Neural cell (in vitro differentiated cells): ENCODE results near the gene FRMD4B. TPM values are rescaled to one million over a fixed set of nuclear protein-coding genes. Genes with fewer than 3 reads are reported as not detected.

Source experiments
- H2AFZ ChIP-seq: fragments of 200-600, 300-800 bp; sonication (generic), shearing (Covaris generic); 2 replicates; pipeline ENCODE4 v1.6.0; 2014; ENCODE audit warnings: low read depth, mild to moderate bottlenecking, antibody characterized with exemption, low read length, moderate library complexity
- H3F3A ChIP-seq: fragments of 200-600 bp; shearing (Covaris generic); 2 replicates; pipeline ENCODE4 v1.6.1; 2016; ENCODE audit warnings: mild to moderate bottlenecking, moderate library complexity, mixed read lengths, antibody characterized with exemption, low read length; ENCODE audit not compliant: insufficient read depth, poor library complexity, severe bottlenecking
- H3K27ac ChIP-seq: fragments of 200-600, 300-800 bp; sonication (generic), shearing (Covaris generic); 2 replicates; pipeline ENCODE4 v1.5.1; 2014; ENCODE audit warnings: mild to moderate bottlenecking, low read length, moderate library complexity
- H3K27me3 ChIP-seq: fragments of 300-800, 200-600 bp; sonication (generic), shearing (Covaris generic); 2 replicates; pipeline ENCODE4 v1.6.0; 2014; ENCODE audit warnings: mild to moderate bottlenecking, low read depth, low read length, moderate library complexity; ENCODE audit not compliant: insufficient read depth
- H3K36me3 ChIP-seq: fragments of 300-800, 200-600 bp; sonication (generic), shearing (Covaris generic); 2 replicates; pipeline ENCODE4 v1.5.1; 2014; ENCODE audit warnings: mild to moderate bottlenecking, antibody characterized with exemption, low read length, moderate library complexity; ENCODE audit not compliant: insufficient read depth
- H3K4me2 ChIP-seq: fragments of 300-800, 200-600 bp; sonication (generic), shearing (Covaris generic); 2 replicates; pipeline ENCODE4 v1.6.0; 2014; ENCODE audit warnings: mild to moderate bottlenecking, low read length
- H3K4me3 ChIP-seq: fragments of 300-800, 200-600 bp; sonication (generic), shearing (Covaris generic); 2 replicates; pipeline ENCODE4 v1.5.1; 2014; ENCODE audit warnings: mild to moderate bottlenecking, low read length, moderate library complexity
- H3K79me2 ChIP-seq: fragments of 200-600 bp; shearing (Covaris generic); replicated peaks from 2 replicates; pipeline ENCODE4 v1.6.0; 2014; ENCODE audit warnings: mild to moderate bottlenecking, low read length, moderate library complexity; ENCODE audit not compliant: insufficient read depth
- H3K9ac ChIP-seq: fragments of 300-800, 200-600 bp; sonication (generic), shearing (Covaris generic); 2 replicates; pipeline ENCODE4 v1.6.1; 2016; ENCODE audit warnings: mild to moderate bottlenecking, low read length, mixed read lengths
- H3K9me2 ChIP-seq: fragments of 200-600 bp; shearing (Covaris generic); 2 replicates; pipeline ENCODE4 v1.6.1; 2016; ENCODE audit warnings: mild to moderate bottlenecking, low read length, mixed read lengths; ENCODE audit not compliant: insufficient read depth
- H3K9me3 ChIP-seq: fragments of 200-600, 300-800 bp; sonication (generic), shearing (Covaris generic); 2 replicates; pipeline ENCODE4 v1.6.1; 2016; ENCODE audit warnings: mild to moderate bottlenecking, mixed run types, low read length, moderate library complexity, mixed read lengths
- H4K20me1 ChIP-seq: fragments of 200-600 bp; shearing (Covaris generic); 2 replicates; pipeline ENCODE4 v1.6.1; 2016; ENCODE audit warnings: mild to moderate bottlenecking, mixed run types; ENCODE audit not compliant: insufficient read depth
- EP300 ChIP-seq: fragments of 450-650 bp; conservative IDR thresholded peaks from 2 replicates; pipeline ENCODE4 v1.6.1; 2014; ENCODE audit warnings: antibody characterized with exemption, mild to moderate bottlenecking, moderate library complexity; ENCODE audit not compliant: poor library complexity, severe bottlenecking
- EZH2 ChIP-seq: fragments of 200-600, 300-800 bp; shearing (Covaris generic), sonication (generic); IDR thresholded peaks from 2 replicates; pipeline ENCODE4 v1.6.1; 2014; ENCODE audit warnings: antibody characterized with exemption, low read length, borderline replicate concordance, mild to moderate bottlenecking; ENCODE audit not compliant: insufficient read depth, poor library complexity, severe bottlenecking
- MXI1 ChIP-seq: fragments of 450-650 bp; conservative IDR thresholded peaks from 2 replicates; pipeline ENCODE4 v1.6.1; 2014; ENCODE audit warnings: antibody characterized with exemption, mild to moderate bottlenecking; ENCODE audit not compliant: poor library complexity, severe bottlenecking
- POLR2AphosphoS5 ChIP-seq: IDR thresholded peaks from 2 replicates; pipeline ENCODE4 v1.6.1; 2012
- RAD21 ChIP-seq: fragments of 450-650 bp; conservative IDR thresholded peaks from 2 replicates; pipeline ENCODE4 v1.6.1; 2014; ENCODE audit warnings: antibody characterized with exemption, mild to moderate bottlenecking, moderate library complexity
- REST ChIP-seq: IDR thresholded peaks from 2 replicates; pipeline ENCODE4 v1.6.1; 2012; ENCODE audit warnings: borderline replicate concordance
- SMC3 ChIP-seq: fragments of 450-650 bp; conservative IDR thresholded peaks from 2 replicates; pipeline ENCODE4 v1.6.1; 2014; ENCODE audit warnings: antibody characterized with exemption, mild to moderate bottlenecking, moderate library complexity; ENCODE audit not compliant: poor library complexity
- TAF1 ChIP-seq: IDR thresholded peaks from 2 replicates; pipeline ENCODE4 v1.6.1; 2012; ENCODE audit warnings: low read depth
- polyA plus RNA-seq: library from polyadenylated mRNA; depleted of rRNA; stranded (reverse); fragments of >200 nt; gene quantifications from 2 replicates; pipeline ENCODE4 v1.2.3, GENCODE V29; 2014
- TF ChIP-seq, protein P1 (sequence below): fragments of 450-650 bp; IDR thresholded peaks from 2 replicates; pipeline ENCODE4 v1.5.1; 2014; ENCODE audit warnings: antibody characterized with exemption, mild to moderate bottlenecking, moderate library complexity; ENCODE audit not compliant: poor library complexity, severe bottlenecking

Gene FRMD4B
- polyA plus RNA-seq, 1 donor from 2014 or later = 6.2 TPM

- Histone ChIP-seq H3K79me2 (no peaks in the 10 kb centered on the region), H3K4me2 (no peak overlapping the region), H3K36me3 (no peaks in the 10 kb centered on the region), H3K27ac (no peak overlapping the region), H3F3A (no peaks in the 10 kb centered on the region), H2AFZ (no peak overlapping the region), H3K4me3 (no peak overlapping the region), H3K27me3 (no peaks in the 10 kb centered on the region), H4K20me1 (no peaks in the 10 kb centered on the region), H3K9me3 (no peaks in the 10 kb centered on the region), H3K9me2 (no peaks in the 10 kb centered on the region), H3K9ac (no peak overlapping the region)
- TF ChIP-seq TAF1 (no peak), EP300 (no peak), MXI1 (no peak), POLR2AphosphoS5 (no peak), RAD21 (no peak), EZH2 (no peak), REST (no peak), SMC3 (no peak)
- TF ChIP-seq, protein P1, sequence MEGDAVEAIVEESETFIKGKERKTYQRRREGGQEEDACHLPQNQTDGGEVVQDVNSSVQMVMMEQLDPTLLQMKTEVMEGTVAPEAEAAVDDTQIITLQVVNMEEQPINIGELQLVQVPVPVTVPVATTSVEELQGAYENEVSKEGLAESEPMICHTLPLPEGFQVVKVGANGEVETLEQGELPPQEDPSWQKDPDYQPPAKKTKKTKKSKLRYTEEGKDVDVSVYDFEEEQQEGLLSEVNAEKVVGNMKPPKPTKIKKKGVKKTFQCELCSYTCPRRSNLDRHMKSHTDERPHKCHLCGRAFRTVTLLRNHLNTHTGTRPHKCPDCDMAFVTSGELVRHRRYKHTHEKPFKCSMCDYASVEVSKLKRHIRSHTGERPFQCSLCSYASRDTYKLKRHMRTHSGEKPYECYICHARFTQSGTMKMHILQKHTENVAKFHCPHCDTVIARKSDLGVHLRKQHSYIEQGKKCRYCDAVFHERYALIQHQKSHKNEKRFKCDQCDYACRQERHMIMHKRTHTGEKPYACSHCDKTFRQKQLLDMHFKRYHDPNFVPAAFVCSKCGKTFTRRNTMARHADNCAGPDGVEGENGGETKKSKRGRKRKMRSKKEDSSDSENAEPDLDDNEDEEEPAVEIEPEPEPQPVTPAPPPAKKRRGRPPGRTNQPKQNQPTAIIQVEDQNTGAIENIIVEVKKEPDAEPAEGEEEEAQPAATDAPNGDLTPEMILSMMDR = no peak
Measured at GRCh38 chr3:69218079-69218478, 167.8 kb downstream of the FRMD4B start.

GRCh38 chr3:69216981-69217380, 168.9 kb downstream of the FRMD4B start:
- Histone ChIP-seq H4K20me1 (no peaks in the 10 kb centered on the region), H3K27ac (no peak overlapping the region), H3K79me2 (no peaks in the 10 kb centered on the region), H3K27me3 (no peaks in the 10 kb centered on the region), H3K4me3 (no peak overlapping the region), H3K9me3 (no peaks in the 10 kb centered on the region), H3K4me2 (no peak overlapping the region), H3F3A (no peaks in the 10 kb centered on the region), H3K9ac (no peak overlapping the region), H2AFZ (no peak overlapping the region), H3K9me2 (no peaks in the 10 kb centered on the region), H3K36me3 (no peaks in the 10 kb centered on the region)
- no peak for TF ChIP-seq MXI1
- TF ChIP-seq POLR2AphosphoS5 = no peak
- TF ChIP-seq EP300 = no peak
- TF ChIP-seq, protein P1 = no peak
- TF ChIP-seq REST = no peak
- no peak for TF ChIP-seq EZH2
- TF ChIP-seq TAF1 = no peak
- no peak for TF ChIP-seq SMC3
- TF ChIP-seq RAD21 = no peak
